ES-I3 (cell line): ENCODE results near the gene CLDN19.

Experiments used
- H3K36me3 ChIP-seq: 2 replicates; pipeline ENCODE4 v1.6.1; 2013; ENCODE audit warnings: mild to moderate bottlenecking, low read length, control low read depth, moderate library complexity; ENCODE audit not compliant: insufficient read depth
- H3K4me1 ChIP-seq: 2 replicates; pipeline ENCODE4 v1.6.1; 2013; ENCODE audit warnings: mild to moderate bottlenecking, control low read depth, low read length; ENCODE audit not compliant: insufficient read depth
- H3K9ac ChIP-seq: 2 replicates; pipeline ENCODE4 v1.6.1; 2013; ENCODE audit warnings: low read depth, mild to moderate bottlenecking, low read length, moderate library complexity
- H3K9me3 ChIP-seq: 2 replicates; pipeline ENCODE4 v1.6.1; 2013; ENCODE audit warnings: mild to moderate bottlenecking, low read length, moderate library complexity; ENCODE audit not compliant: control insufficient read depth, insufficient read depth

Gene CLDN19

GRCh38 chr1:42750041-42750440 is 10.0 kb upstream of the CLDN19 start:
- H3K9ac ChIP-seq = no peak overlapping the region
- no peaks in the 10 kb centered on the region; the same call in 1 of the 2 replicates for H3K9me3 ChIP-seq
- peaks cover 33% of the 10 kb centered on the region for H3K36me3 ChIP-seq
- no peaks in the 10 kb centered on the region for H3K4me1 ChIP-seq

GRCh38 chr1:42748461-42749410 is 8.7 kb upstream of the CLDN19 start:
- no peaks in the 10 kb centered on the region; the same call in 1 of the 2 replicates for H3K9me3 ChIP-seq
- H3K4me1 ChIP-seq = no peaks in the 10 kb centered on the region
- no peak overlapping the region for H3K9ac ChIP-seq
- peaks cover 29% of the 10 kb centered on the region for H3K36me3 ChIP-seq

DNA sequence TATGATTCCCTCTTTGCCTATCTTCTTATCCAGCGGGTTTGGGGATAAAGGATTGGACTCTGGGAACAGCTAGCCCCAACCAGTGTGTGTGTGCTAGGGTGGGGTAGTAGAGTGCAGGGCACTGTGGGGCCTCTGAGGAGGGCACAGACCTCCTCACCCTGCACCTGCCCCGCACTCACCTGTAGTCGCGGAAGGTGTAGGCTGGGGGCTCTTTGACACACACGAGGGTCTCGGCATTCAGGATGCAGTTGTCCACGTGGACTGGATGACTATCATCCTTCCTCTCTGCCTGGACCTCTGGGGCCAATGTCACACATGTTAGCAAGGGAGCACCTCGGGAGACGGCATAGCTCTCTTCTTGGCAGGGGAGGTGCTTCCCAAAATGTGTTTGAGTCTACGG is 8.0 kb upstream of the CLDN19 start:
- H3K4me1 ChIP-seq = peaks cover 6% of the 10 kb centered on the region; the same call in 1 of the 2 replicates
- no peaks in the 10 kb centered on the region; the same call in 1 of the 2 replicates for H3K9me3 ChIP-seq
- H3K36me3 ChIP-seq = peaks cover 25% of the 10 kb centered on the region
- H3K9ac ChIP-seq = no peak overlapping the region

DNA sequence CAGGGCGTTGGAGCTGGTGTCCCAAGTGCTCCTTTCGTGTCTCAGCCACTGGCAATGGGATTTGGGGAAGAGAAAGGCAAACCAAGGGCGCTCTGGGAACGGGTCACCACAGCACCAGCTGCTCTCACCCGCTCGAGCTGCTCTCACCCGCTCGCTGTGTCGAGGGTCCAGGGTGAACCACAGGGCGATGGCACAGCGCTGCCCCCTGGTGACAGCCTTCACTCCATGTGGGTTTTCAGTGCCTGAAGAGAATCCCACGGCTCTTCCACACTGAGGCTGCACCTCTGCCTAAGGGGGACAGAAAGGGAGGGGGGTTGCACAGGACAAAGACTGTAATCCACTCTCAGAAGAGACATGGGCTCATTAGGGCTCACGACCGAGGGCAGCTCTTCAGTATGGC is 7.1 kb upstream of the CLDN19 start:
- Histone ChIP-seq H3K9ac (no peak overlapping the region), H3K36me3 (peaks cover 18% of the 10 kb centered on the region), H3K9me3 (no peaks in the 10 kb centered on the region; the same call in 1 of the 2 replicates), H3K4me1 (peaks cover 9% of the 10 kb centered on the region; the same call in 1 of the 2 replicates)

GRCh38 chr1:42746436-42747105 is 6.5 kb upstream of the CLDN19 start:
- H3K4me1 ChIP-seq = peaks cover 9% of the 10 kb centered on the region
- no peak overlapping the region for H3K9ac ChIP-seq
- peaks cover 13% of the 10 kb centered on the region; the same call in 1 of the 2 replicates for H3K36me3 ChIP-seq
- no peaks in the 10 kb centered on the region; the same call in 1 of the 2 replicates for H3K9me3 ChIP-seq

GRCh38 chr1:42745851-42746250 is 5.8 kb upstream of the CLDN19 start:
- H3K9me3 ChIP-seq = no peaks in the 10 kb centered on the region; the same call in 1 of the 2 replicates
- H3K4me1 ChIP-seq = peaks cover 14% of the 10 kb centered on the region
- H3K36me3 ChIP-seq = peaks cover 12% of the 10 kb centered on the region; the same call in 1 of the 2 replicates
- no peak overlapping the region for H3K9ac ChIP-seq

GRCh38 chr1:42744148-42744413 is 4.0 kb upstream of the CLDN19 start:
- no peak overlapping the region for H3K9ac ChIP-seq
- H3K9me3 ChIP-seq = no peaks in the 10 kb centered on the region
- H3K36me3 ChIP-seq = peaks cover 6% of the 10 kb centered on the region; the same call in 1 of the 2 replicates
- peaks cover 25% of the 10 kb centered on the region for H3K4me1 ChIP-seq

DNA sequence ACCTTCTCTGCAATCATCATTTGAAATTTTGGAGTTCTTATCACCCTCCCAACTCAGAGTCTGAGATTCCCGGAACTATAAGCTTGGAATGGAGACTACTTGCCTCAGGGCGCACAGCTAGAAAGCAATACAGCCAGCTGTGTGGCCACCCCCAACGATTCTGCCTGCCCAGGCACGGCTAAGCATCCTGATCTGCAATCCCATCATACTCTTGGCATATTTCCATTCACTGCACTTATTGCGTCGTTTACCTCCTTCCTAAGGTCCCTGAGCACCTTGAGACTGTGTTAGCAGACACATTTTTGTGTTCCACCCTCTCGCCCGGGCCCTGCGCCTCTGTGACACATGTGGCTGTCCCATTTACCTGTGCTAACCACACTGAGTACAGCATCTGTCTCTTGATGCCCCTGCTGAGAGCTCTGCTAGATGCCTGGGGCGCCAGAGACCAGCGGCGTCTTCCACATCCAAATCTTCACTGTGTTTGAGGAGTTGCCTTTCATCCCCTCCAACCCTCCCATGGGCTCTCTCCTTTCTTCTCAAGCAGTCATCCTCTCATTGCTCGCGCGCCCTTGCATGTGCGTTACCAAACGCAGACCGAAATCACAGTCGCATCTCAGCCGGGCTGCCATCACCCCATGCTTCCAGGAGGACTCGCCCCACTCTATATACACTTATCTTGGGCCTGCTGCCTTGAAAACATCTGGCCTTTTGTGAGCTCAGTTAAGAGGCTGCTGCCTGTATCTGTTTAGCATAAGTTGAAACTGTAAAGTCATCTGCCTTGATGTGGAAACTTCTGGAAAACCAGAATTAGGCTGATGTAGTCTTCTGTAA is 3.5 kb upstream of the CLDN19 start:
- H3K4me1 ChIP-seq = peaks cover 30% of the 10 kb centered on the region
- no peaks in the 10 kb centered on the region for H3K9me3 ChIP-seq
- no peak overlapping the region for H3K9ac ChIP-seq
- H3K36me3 ChIP-seq = peaks cover 6% of the 10 kb centered on the region; the same call in 1 of the 2 replicates

GRCh38 chr1:42742617-42743316 is 2.7 kb upstream of the CLDN19 start:
- Histone ChIP-seq H3K36me3 (peaks cover 6% of the 10 kb centered on the region; the same call in 1 of the 2 replicates), H3K4me1 (peaks cover 30% of the 10 kb centered on the region), H3K9me3 (no peaks in the 10 kb centered on the region), H3K9ac (no peak overlapping the region)

DNA sequence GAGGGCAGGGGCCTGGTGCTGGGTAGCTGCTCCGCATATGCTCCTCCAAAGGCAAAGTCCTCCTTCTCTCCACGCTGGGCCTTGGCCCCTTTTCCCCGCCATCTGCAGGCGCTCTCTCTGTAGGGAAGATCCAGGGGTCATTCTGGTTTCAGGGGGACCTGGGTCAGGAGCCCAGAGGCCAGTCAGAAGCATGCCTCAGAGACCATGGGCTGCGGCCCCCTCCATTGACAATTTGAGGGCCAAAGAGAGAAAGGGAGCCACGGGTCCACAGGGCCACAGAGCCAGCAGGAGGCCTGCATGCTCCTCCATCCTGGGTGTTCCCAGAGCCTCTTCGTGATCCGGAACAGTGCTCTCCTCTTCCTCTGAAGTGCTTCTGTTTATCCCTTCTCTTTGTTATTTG is 2.1 kb upstream of the CLDN19 start:
- H3K9ac ChIP-seq = no peak overlapping the region
- no peaks in the 10 kb centered on the region for H3K9me3 ChIP-seq
- peaks cover 6% of the 10 kb centered on the region; the same call in 1 of the 2 replicates for H3K36me3 ChIP-seq
- H3K4me1 ChIP-seq = peaks cover 30% of the 10 kb centered on the region

DNA sequence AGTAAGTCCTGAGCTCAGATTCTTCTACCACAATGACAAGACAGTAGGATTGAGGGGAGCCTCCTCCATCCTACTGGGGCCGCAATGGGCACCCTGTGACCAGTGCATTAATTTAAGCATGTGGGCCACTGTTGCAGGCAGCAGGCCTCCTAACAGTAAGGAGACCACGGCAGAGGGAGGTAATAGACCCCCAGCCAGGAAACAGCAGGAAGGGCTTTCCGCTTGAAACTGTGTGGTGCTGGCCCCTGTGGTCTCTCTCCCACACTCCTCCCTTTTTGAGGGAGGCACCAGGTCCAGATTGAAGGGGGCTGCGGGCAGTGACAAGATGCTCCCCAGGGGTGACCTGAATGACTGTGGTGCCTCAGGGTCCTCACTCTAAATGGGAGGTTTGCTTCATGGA is 1.7 kb upstream of the CLDN19 start:
- peaks cover 30% of the 10 kb centered on the region for H3K4me1 ChIP-seq
- H3K9ac ChIP-seq = no peak overlapping the region
- peaks cover 6% of the 10 kb centered on the region; the same call in 1 of the 2 replicates for H3K36me3 ChIP-seq
- no peaks in the 10 kb centered on the region for H3K9me3 ChIP-seq

- Histone ChIP-seq H3K9me3 (no peaks in the 10 kb centered on the region), H3K9ac (no peak overlapping the region), H3K36me3 (peaks cover 4% of the 10 kb centered on the region; the same call in 1 of the 2 replicates), H3K4me1 (peaks cover 30% of the 10 kb centered on the region)
Measured at GRCh38 chr1:42740851-42741580, 980 bp upstream of the CLDN19 start.

DNA sequence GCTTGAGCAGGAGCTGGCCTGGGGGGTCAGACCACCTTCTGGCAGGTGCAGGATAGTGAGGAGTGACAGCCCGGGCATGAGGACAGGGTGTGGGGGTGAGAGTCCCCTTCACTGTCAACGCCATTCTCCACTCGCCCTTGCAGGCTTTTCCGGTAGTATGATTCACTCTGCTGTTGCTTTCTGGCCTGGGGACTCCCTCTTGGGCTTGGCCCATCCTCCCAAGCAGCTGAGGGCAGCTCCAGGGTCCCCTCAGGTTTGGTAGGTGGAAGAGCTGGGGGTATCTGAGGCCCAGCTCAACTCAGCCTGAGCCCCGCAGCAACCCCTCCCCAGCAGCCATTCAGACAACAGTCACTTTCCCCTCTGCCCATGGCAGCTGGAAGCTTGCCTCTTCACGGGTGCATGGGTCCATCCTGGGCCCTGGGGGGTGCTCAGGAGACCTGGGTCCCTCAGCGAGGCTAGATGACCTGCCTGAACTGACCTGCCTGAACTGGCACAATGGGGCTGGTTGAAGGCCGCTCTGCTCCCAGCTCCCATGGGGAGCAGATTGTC is 1.3 kb downstream of the CLDN19 start:
- Histone ChIP-seq H3K4me1 (peaks cover 37% of the 10 kb centered on the region), H3K9ac (no peak overlapping the region), H3K36me3 (no peaks in the 10 kb centered on the region), H3K9me3 (no peaks in the 10 kb centered on the region)
